HG03469 (cell line): ENCODE results near the gene MAB21L4.

Experiments
- ATAC-seq: cut with Tn5 transposase; IDR thresholded peaks from one replicate; pipeline ENCODE4 v1.9.1; 2021; ENCODE audit warnings: mild to moderate bottlenecking, moderate library complexity, moderate number of reproducible peaks; ENCODE audit not compliant: unreplicated experiment

MAB21L4 gene

DNA sequence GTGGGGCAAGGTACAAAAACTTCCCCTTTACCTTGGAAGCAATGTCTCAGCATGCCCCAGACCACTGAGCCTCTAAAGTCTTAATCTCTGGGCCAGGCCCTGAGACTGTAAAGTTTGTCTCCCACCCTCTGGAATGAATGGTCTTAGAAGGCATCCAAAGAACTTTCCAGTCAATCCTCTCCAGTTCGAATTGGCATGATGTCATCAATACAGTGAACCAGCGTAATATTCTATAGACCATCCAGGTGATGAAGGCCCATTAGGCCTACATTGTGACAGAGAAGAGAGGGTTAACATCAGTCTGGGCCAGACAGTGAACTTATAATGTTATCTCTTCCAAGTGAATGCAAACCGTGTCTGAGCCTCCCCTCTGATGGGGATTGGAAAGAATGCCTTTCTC is 11.2 kb downstream of the MAB21L4 start:
- ATAC-seq, result no peak

DNA sequence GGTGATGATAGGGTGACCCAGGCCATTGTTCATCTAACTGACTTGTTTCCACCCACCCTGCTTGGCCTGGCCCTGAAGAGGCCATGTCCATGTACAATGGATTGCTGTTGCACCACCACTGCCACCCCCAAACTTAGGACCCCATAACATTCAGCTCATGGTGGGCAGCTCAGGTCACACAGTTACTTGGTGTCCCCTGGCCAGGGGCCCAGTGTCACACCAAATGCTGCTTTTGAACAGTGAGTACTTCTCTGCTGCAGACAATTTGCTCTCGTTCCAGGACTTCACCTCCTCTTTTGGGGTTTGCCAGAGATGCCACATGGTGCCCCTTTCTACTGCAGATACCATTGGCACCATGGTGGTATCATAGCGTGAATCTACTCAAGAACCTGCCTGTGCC is 11.7 kb downstream of the MAB21L4 start:
- no peak for ATAC-seq

DNA sequence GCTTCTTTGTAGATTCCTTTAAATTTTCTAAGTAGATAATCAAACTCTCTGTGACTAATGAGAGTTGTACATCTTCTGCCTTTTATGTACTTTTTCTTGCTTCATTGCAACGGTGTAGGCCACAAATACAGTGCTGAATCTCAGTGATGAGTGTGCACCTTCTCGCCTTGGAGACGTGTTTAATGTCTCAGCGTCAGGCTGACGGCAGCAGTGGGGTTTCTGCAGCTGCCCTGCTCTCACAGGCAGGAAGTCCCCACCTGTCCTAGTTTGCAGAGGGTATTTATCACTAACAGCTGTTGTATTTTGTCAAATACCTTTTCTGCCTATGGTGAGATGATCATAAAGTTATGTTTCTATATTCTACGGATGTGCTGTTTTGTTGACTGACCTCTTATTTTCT is 14.0 kb downstream of the MAB21L4 start:
- no peak for ATAC-seq

DNA sequence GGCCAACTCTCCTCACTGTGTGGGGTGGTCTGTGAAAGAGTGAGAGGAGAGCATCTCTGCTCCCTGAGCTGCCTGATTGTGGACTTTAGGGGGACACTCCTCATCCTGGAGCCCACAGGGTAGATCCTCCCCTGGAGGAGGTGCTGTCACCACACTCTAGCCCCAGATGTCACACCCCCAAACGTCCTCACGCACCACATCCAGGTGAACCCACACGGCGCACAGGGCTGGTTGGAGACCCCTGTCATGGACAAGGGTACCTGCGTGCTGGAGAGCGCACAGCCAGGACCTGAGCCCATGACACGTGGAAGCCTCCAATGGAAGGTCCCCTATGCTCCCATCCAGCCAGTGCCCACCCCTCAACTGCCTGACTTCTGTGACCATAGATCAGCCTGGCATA is 16.9 kb downstream of the MAB21L4 start:
- ATAC-seq, result no peak

DNA sequence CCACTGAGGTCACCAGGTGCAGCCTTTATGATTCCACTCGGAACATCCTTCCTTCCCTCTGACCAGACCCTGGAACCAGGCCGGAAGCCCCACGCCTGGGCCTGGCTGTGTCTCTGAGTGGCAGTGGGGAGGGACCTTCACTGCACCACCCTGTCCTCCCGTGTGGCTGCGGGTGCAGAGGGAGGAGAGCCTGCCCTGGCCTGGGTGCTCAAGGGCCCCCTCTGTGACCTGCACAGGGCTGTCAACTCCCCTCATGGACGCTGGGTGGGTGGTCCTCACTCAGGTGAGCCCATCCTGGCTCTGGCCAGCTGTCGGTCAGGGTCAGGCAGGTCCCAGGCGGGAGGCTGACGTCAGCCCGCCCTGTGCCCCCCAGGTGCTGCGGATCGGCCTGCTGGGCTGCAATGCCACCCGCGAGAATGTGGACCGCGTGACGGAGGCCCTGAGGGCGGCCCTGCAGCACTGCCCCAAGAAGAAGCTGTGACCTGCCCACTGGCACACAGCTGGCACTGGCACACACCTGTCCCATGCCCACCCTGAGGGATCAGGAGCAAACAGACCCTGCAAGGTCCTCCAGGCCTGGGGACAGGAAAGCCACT is 17.5 kb downstream of the MAB21L4 start:
- no peak for ATAC-seq

DNA sequence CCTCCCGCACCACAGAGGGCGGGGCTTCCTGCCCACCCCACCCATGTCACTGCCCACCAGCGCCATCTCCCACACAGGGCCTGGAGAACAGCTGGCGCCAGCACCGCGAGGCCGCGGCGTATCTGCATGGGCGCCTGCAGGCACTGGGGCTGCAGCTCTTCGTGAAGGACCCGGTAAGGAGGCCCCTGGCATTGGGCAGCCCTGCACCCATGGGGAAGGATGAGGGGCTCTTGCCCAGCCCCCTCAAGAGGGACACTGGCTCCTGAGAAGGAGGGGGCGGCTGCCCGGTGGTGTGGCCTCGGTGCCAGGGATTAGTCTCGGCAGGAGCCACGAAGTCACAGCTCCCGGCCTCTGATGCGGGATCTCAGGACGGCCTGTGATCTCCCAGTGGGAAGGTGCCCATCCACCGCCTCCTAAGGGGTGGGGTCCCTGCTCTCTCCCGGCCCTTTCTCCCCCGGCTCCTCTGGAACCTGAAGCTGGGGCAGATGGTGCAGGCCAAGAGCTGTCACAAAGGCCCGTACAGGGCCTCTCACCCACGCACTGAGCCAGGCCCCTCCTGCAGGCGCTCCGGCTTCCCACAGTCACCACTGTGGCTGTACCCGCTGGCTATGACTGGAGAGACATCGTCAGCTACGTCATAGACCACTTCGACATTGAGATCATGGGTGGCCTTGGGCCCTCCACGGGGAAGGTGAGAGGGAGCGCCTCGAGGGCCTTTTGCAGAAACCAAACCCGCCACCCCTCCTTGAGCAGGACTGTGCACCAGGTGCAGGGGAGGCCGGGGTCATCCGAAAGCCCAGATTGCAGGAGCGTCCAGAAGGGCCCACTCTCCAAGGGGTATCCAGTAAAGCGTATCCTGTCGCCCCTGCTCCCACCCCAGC is 18.3 kb downstream of the MAB21L4 start:
- ATAC-seq, result no peak

DNA sequence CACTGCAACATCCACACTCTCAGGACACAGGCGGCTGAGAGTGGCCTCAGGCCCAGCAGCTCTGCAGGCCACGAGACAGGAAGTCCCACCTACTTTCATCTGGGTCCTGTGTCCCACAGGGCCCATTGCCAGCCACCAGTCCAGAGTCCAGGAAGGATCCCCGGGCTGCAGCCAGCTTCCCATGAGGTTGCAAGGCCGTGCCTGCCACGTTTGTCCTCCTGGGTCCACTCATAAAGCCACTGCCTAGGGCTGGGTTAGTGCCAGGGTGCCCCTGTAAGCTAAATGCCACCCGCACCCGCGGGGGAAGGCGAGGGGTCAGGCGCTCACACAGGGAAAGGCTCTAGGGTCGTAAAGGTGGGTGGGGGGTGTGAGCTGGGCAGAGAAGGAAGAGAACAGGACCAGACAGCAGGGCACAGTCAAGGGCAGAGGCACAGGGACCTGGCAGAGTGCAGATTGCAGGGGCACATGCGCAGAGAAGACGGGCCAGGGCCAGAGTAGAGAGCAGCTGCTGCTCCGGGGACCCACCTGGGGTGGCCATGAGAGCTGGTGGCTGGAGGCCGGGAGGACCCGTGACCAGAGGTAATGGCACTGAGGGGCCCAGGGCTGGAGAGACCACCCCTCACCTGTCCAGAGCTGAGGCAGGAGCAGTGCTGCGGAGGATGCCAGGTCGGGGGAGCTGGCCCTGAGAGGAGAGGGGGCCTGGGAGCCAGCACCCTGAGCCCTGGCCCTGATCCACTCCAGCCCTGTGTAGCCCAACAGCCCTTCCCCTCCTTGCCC is 19.3 kb downstream of the MAB21L4 start:
- no peak for ATAC-seq

DNA sequence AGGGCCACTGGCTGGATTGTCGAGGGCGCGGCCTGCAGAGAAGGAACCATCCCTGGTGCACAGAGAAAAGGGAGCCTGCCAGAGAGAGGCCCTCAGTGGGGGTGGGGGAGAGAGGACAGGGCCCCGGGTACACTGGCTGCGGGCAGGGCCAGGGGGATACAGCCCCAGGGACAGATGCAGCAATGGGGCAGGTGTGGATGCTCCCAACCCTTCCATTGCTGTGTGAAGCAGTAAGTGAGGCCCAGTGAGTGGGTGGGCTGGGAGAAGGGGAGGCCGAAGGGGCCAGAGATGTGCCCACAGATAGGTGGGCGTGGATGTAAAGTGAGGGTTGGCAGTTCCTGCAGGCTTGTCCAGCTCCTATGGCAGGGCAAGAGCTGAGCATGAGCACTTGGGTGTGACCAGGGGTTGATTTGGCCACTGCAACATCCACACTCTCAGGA is 19.9 kb downstream of the MAB21L4 start:
- no peak for ATAC-seq

DNA sequence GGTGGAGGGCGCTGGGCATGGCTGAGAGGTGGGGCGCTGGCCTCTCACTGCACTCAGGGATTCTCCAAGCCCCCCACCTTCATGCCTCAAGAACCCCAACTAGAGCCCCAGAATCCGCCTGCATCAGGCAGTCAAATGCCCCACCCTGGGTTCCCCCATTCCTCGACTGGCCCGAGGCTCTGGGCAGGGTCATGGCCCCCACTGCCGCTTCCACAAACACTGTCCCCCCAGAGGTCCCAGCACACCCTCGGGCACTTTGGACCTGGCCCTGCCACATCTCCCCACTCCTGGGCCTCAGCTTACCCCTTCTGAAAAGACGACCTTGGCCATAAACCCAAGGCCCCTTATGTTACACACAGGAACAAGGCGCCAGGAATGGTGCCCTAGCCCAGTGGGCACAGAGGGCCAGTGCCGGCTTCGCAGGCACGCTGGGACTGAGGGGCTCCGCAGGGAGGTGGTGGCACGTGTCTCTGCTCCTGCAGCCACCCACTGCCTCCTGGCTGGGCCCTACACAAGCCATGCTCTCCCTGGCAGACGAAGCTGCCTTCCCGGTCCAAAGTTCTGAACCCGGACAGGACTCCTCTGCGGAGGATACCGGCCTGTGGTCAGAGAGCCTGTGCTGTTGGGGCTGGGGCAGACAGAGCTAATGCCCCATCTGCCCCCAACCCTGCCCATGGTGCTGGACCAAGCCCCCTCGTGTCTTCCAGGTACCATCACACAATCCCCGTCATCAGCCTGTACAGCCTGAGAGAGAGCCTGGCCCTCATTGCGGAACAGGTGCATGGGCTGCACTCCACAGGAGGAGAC is 20.5 kb downstream of the MAB21L4 start:
- ATAC-seq, result no peak

DNA sequence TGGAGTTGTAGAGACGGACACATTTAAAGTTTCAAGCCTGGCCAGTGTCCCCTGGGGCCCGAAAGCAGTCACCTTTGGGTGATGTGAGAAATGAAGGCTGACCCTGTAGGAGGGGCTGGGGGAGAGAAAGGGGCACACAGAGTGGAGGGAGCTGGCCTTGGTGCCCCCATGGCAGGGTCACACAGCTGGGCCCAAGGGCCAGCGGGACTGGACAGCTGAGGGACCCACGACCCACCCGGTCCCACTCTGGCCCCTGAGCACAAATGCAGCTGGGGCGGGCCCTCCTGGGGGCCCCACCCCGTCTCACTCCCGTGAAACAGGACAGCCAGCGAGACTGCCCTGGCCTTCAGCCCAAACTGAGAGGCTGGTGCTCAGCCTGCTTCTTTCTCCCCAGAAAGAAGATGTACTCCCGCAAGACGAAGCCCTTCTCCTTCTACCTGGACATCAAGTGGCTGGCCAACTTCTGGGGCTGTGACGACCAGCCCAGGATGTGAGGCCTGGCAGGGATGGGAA is 21.2 kb downstream of the MAB21L4 start:
- no peak for ATAC-seq

DNA sequence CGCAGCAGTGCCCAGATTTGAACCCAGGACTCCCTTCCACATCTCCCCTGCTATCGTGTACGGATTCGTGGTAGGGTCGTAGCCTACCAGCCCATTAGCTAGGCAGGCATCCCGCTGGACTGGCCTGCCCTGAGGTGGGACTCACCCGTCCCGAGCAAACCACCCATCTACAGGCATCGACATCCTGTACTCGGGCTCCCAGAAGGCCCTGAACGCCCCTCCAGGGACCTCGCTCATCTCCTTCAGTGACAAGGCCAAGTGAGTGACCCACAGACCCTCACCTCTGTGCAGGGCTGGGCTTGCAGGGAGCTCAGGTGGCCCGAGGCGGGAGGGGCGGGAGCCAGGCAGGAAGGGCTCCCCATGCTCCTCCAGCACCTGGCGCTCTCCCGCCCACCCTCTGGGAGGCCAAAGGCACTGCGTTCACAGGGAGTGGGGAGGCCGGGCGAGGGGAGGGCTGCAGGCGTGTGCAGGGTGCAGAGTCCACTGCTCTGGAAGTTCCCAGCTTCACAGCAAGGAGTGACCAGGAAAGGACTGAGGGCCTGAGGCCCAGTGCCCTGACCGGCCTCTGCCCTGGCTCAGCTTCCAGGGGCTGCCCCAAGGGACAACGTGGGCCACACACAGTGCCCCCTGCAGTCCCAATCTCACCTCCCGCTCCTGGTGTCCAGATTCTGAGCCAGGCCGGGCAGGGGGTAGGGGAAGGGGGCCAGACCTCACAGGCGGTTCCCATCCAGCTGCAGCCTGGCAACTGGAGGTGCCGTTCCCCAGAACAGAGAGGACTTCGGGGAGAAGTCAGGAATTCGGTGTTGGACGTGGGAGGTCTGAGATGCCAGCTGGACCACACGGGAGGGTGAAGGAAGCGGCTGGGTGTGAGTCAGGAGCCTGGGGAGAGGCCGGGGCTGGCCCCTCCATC is 21.9 kb downstream of the MAB21L4 start:
- no peak for ATAC-seq

DNA sequence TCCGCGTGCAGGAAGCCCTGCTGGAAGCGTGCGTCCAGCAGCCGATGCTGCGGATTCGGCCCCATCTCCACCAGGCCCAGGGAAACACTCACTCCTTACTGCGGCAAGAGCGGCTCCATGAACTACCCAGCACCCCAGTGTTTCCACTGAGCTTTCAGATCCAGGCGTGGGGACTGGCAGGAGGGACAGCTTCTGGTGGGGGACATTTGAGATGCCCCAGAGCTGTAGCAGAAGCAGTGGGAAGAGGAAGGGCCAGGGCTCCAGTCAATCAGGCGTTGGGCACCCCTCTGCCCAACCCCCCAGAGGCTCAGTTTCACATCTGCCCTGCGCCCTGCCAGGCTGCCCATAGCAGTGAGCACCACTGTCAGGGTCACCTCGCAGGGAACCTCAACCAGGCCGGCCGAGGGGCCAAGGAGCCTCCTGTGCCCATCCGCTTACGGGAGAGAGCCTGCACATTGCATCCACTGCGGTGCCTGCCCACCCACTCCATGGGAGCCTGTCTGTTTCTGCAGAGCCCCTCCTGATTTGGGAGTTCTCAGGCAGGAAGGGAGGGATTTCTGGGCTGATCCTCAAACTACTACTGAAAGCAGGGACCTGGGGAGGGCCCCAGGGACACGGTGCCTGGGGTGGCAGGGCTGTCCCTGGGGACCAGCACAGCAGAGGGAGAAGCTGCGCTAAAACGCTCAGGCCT is 22.7 kb downstream of the MAB21L4 start:
- no peak for ATAC-seq

DNA sequence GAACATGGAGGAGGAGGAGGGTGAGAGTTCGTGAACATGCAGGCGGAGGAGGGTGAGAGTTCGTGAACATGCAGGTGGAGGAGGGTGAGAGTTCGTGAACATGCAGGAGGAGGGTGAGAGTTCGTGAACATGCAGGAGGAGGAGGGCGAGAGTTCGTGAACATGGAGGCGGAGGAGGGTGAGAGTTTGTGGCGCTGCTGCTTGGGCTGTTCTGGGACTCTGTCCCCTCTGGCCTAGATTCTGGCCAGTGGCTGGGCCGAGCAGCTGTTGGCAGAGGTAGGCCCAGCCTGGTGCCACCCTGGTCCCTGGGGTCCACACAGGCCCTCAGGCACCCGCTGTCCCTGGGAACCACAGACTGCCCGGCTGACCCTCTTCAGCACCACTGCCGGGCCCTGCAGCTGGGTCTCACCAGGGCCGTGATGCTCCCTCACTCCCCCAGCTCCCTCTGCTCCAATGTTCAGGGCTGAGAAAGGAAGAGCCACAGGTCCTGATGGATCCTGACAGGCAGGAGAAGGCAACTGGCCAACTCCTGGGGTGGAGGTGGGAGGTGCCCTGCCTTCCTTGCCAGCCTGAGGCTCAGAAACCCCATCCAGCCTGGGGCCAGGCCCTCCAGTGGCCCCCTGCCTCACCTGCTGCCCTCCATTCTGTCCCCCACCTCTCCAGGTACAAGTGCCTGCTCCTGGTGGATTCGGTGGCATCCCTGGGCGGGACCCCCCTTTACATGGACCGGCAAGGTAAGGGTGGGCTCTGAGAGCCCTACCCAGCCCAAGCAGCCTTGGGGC is 23.4 kb downstream of the MAB21L4 start:
- ATAC-seq, result no peak

DNA sequence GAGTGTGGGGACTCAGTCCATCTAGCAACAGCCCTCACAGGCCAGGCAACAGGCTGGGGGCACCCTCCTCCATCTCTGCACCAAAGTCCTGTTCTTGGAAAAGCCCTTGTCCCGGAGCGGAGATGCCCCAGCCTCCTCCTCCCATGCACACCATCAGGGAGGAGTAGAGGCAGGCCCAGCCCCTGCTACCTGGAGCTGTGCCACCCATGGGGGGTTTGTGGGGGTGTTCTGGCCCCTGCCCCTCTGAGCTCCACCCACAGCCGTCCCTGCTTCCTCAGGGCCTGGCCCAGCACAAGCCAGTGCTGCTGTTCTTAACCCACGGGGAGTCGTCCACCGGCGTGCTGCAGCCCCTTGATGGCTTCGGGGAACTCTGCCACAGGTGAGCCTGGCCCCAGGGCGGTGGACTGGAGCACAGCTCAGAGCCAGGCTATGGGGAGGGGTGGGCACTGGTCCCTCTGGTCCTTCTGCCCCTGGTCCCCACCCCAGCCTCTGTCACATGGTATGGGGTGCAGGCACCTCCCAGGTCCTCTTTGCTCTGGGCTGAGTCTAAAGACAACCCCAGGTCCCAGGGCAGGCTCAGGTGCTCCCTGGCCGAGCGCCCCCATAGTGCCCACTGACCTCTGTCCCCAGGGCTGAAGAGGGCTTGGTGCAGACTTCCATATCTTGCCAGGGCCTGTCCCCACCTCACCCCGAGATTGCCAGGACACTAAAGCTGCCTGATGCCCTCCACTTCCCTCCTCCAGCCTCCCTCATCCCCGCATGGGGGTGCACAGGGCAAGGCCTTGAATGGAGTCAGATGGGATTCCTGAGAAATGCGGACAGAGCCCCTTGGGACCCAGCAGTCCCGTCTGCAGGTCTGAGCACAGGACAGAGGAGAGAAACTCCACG is 24.6 kb downstream of the MAB21L4 start:
- no peak for ATAC-seq

DNA sequence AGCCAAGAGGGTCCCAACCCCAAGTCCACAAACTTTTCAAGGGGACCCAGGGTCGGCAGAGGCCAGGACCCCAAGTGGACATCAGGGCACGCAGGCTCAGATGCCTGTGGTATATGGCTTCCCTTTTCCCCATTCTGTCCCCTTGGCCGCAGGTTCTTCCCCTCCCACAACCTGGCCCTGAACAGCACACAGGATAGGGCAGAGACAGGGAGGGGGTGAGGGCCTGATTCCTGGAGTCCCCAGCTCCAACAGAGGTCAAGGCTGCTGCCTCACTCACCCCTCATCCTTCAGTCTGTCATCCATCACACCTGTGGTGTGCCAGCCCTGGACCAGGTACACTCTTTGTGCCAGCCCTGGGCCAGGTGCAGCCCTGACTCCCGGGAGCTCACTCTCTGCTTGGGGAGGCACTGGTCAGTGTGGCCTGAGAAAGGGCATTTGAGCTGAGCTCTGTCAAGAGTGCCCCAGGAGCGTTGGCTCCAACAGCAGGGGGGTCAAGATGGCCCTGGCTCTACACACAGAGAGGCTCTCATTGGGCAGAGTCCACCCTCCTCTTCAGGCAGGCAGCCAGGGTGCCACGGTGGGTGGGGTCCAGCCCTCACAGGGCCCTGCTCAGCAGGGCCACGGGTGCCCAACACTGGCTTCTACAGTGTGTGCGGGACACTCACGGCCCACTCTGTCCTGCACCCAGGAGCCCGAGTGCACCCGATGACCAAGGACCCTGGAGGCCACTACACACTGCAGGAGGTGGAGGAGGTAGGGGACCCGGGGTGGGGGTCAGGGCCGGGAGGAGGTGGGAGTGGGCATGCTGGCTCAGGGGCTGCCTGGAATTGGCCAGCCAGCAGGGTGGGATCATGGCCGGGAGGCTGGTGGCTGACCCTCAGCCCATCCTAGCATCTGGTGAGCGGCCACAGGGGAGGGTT is 25.7 kb downstream of the MAB21L4 start:
- ATAC-seq, result no peak
